ENCODE results near the gene CARMIL1. TPM values are rescaled to one million over a fixed set of nuclear protein-coding genes. Genes with fewer than 3 reads are reported as not detected.

CARMIL1 gene
- total and polyA plus RNA-seq, 2 of the 8 experiments (the other 6 are each of a cell fraction or from before 2014, with no cell fraction given) = 20.3 to 40.4 TPM

DNA sequence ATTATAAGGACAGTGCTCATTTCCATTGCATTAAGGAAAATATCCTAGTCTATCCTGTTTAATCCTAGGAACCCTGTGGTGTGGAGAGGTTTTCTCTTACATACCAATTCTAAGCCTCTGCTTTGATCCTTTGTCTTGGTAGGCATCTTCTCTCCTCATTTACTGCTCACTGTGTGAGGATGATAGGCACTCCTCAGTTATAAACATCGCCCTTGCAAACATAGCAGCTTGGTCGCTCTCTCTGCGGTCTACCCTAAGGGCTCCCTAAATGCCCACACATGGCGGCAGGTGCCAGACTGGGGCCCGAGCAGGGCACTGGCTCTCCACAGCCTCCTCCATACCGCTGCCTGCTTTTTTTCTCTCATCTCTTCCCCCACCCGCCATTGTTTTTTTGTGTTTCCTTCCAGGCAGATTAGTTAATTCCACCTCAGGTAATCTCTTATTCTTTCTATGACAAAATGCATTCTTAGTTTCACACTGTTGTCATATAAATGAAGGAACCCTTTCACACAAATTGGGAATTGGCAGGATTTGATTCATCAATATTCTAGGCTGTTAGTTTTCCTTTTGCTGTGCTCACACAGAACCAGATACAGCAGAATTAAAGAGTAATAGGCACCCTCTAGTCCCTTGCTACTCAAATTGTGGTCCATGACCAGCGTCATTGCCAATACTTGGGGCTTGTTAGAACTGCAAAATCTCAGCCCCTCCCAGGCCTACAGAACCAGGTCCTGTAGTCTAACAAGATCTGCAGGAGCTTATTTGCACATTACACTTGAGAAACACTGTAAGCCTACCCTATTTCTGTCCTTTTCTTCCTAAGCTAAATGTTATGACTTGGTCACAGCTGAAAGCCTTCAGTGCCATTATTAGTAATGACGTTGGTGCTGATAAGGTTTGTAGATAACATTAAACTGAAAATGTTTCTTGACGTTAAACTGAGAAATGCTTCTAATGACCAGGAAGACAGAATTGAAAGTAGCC is 36.3 kb downstream of the CARMIL1 start:
- no peak overlapping the region for H3K56ac ChIP-seq (replicated peaks; ENCODE audit: insufficient read length, low read depth, low read length)
- H4K5ac ChIP-seq (ENCODE audit: insufficient read length, low read depth, low read length) = no peak overlapping the region
- no peak overlapping the region for H4K91ac ChIP-seq (replicated peaks; ENCODE audit: insufficient read length, low read length)
- H3K18ac ChIP-seq (ENCODE audit: extremely low read depth, low read length) = no peak overlapping the region
- TF ChIP-seq SIX5 (IDR thresholded peaks at IDR 0.05; ENCODE audit: low read depth, low read length) (no peak), YY1 (IDR thresholded peaks at IDR 0.05; ENCODE audit: low read depth, low read length) (peak; percentile 58; the same call in 1 of the 2 replicates)
- H2BK20ac ChIP-seq (ENCODE audit: low read length) = no peak overlapping the region
- DNase-seq (ENCODE audit: low read depth in 1 of 2, low spot score in 2 of 2) (no peak), FAIRE-seq (peak; percentile 42)
- H4K20me1 ChIP-seq (replicated peaks in 1 of 2; ENCODE audit: control insufficient read depth in 1 of 2, insufficient read depth in 2 of 2, low read length in 2 of 2) = peaks cover 0 to 8% of the 10 kb centered on the region in 2 experiments
- no peak overlapping the region for H3K9ac ChIP-seq (replicated peaks in 1 of 4; ENCODE audit: extremely low read depth in 1 of 4, low read depth in 3 of 4, low read length in 3 of 4)
- no peaks in the 10 kb centered on the region; the same call in 1 of the 2 replicates for H3K23me2 ChIP-seq (ENCODE audit: low read depth, low read length)
- H3K23ac ChIP-seq (ENCODE audit: insufficient read length) = no peak overlapping the region
- H3K4me2 ChIP-seq (ENCODE audit: insufficient read depth in 1 of 2, low read depth in 2 of 2, low read length in 2 of 2) = peak overlapping the region; percentile 30 to 38
- H2AK5ac ChIP-seq (ENCODE audit: low read depth, low read length) = no peak overlapping the region
- H3K14ac ChIP-seq (ENCODE audit: insufficient read length) = no peak overlapping the region
- CTCF ChIA-PET (ENCODE audit: partially characterized antibody) = interaction anchor here (1.4 to 1.8 kb wide), 2 partner anchors 37 to 50 kb away, joined by 4 to 5 read pairs; partner anchors contain the start of gene CARMIL1
- no peak overlapping the region for H2BK15ac ChIP-seq (ENCODE audit: low read length)
- 64% methylated on average over 10 of the region's 10 CpGs; no CpG with 5 or more reads in 1 of the 2 experiments for WGBS, 2 experiments (ENCODE audit: extremely low coverage in 1 of 2, insufficient coverage in 1 of 2, insufficient read length in 1 of 2, insufficient replicate concordance in 2 of 2, low coverage in 1 of 2, low lambda C conversion rate in 2 of 2, missing lambda C conversion rate in 1 of 2)
- no peak overlapping the region for H3K27ac ChIP-seq (ENCODE audit: low read depth, low read length)
- H3K36me3 ChIP-seq (ENCODE audit: control insufficient read depth in 2 of 4, insufficient read depth in 4 of 4, low read length in 3 of 4) = no peaks in the 10 kb centered on the region
- H2BK12ac ChIP-seq (ENCODE audit: low read depth, low read length) = no peak overlapping the region
- H2AFZ ChIP-seq (ENCODE audit: low read length) = no peak overlapping the region
- H3K4ac ChIP-seq (replicated peaks; ENCODE audit: insufficient read length, low read depth, low read length) = no peak overlapping the region
- peaks cover 2 to 29% (median 19%) of the 10 kb centered on the region in 4 experiments for H3K4me1 ChIP-seq (replicated peaks in 1 of 4; ENCODE audit: control insufficient read depth in 3 of 4, insufficient read depth in 4 of 4, low read length in 3 of 4)
- no peak overlapping the region for H2BK120ac ChIP-seq (replicated peaks; ENCODE audit: low read depth, low read length)
- peaks cover 0 to 1% (median 0%) of the 10 kb centered on the region in 4 experiments; a peak in 1 of 7 replicates for H3K27me3 ChIP-seq (replicated peaks in 1 of 4; ENCODE audit: control insufficient read depth in 3 of 4, extremely low read depth in 1 of 4, insufficient read depth in 3 of 4, low read length in 3 of 4)
- peaks cover 0 to 81% of the 10 kb centered on the region in 2 experiments; a peak in 2 of 4 replicates for H3K79me2 ChIP-seq (ENCODE audit: control insufficient read depth in 1 of 2, insufficient read depth in 2 of 2, low read length in 2 of 2)
- POLR2A ChIA-PET (ENCODE audit: partially characterized antibody) = no interaction called here
- no peak overlapping the region for H4K8ac ChIP-seq (ENCODE audit: extremely low read depth, insufficient read depth, low read length)
- H3K79me1 ChIP-seq (ENCODE audit: low read depth, low read length) = no peaks in the 10 kb centered on the region; the same call in 1 of the 2 replicates
- peak overlapping the region in 1 of 4 experiments; percentile 10; a peak in 1 of 8 replicates for H3K4me3 ChIP-seq (ENCODE audit: extremely low read depth in 1 of 4, insufficient read depth in 2 of 4, low read depth in 3 of 4, low read length in 4 of 4)
- no peak overlapping the region for H2BK5ac ChIP-seq (ENCODE audit: low read depth, low read length)
- H3K9me3 ChIP-seq (ENCODE audit: insufficient read depth in 2 of 2, low read depth in 1 of 2, low read length in 1 of 2) = no peaks in the 10 kb centered on the region

Measured in H1 (cell line).